GM18873 (cell line): ENCODE data around the gene ICOS.
"Not testable (repeated sequence)": the region's sequence is repeated elsewhere in the genome, so short reads cannot be mapped to it uniquely, and the experiment has no call there.

Experiments used
- ATAC-seq: cut with Tn5 transposase; IDR thresholded peaks from one replicate; pipeline ENCODE4 v1.9.1; 2021; ENCODE audit warnings: mild to moderate bottlenecking, moderate library complexity, moderate number of reproducible peaks; ENCODE audit not compliant: unreplicated experiment, low FRiP score

The ICOS gene

DNA sequence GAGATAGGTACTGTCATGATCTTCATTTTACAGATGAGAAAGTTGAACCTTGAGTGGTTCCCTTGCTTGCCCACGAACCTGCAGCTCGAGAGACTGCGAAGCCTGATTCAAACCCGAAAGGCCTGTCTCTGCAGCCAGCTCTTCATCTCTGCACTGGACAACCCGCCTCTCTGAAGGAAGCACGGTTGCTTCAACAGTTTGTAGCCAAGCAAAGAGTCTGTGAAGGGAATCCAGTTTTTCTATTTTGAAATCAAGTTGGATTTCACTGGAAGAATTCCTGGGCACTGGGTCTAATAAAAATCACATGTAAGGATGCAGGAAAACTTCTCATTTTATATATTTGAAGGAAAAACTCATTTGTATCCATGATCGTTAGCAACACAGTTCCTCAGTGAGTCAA is 21.3 kb upstream of the ICOS start:
- no peak for ATAC-seq

DNA sequence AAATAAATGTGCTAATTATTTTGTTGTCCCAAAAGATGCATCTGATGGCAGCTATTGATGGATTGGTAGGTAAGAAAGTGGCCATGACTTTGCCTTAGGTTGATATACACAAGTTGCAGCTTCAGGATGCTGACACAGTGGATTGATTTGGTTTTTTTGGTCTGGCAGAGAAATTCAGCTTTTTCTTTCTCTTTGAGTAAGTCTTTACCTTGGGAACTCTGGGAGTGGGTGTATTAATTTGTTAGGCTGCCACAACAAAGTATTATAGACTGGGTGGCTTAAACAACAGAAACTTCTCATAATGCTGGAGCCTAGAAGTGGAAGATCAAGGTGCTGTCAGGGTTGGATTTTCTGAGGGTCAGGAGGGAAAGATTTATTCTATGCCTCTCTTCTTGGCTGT is 19.8 kb upstream of the ICOS start:
- no peak for ATAC-seq

DNA sequence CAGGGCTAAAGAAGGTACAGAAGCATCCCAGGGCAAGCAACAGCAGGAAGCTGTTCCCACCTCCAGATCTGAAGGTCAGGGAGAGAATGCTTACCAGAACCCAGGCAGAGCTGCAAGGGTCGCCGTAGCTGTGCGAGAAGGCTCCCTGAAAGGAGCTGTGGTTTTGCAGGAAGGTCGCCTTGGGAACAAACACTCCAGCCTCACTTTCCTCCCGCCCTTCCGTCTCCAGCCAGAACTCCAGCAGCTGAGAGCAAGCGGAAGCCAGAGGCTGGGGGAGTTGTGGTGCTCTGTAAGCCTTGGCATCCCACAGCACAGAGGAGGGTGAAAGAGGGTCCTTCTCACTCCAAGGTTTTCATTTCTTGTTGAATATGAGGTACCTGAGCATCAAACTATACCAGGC is 18.3 kb upstream of the ICOS start:
- ATAC-seq = no peak

DNA sequence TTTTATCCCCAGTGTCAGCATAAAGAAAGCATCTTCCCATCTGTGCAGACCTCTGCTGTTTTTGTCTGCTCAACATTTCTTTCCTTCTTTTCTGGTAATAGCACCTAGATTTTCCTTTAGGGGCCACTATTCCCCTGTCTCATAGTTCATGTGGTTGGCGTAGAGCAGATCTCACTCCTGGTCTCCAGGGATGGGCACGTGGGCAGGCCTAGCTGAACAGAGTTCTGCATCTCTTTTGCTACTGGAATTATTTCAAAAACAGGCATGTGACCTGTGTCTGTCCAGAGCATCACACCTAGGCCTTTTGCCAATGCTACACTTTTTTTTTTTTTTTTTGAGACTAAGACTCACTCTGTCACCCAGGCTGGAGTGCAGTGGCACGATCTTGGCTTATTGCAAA is 17.7 kb upstream of the ICOS start:
- no peak for ATAC-seq

DNA sequence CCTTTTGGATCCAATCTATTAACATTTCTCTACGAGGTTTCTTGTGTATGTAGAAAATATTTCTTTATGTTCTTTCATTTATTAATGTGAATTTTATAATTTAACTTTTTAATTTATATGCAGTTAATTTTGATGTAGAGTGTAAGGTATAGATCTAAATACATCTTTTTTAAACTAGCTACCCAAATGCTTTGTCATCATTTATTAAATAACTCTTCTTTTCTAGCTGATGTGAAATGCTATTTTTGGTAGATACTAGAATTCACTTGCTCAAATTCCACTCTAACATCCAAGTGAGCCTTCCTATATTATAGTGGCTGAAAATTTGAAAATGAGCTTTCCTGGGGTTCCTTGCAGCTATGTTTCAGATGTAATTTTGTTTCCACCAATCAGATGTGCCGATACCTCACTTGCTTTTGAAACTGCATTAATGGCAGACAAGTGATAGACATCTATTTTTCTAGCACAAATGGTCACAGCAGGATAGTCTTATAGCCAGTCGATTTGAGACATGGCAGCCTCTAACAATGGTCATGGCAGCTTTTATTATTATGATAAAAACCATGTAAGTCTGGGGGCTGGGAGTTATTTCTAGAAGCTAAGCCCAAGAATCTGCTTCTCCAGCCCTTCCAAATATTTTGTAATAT is 10.9 kb upstream of the ICOS start:
- ATAC-seq = no peak

DNA sequence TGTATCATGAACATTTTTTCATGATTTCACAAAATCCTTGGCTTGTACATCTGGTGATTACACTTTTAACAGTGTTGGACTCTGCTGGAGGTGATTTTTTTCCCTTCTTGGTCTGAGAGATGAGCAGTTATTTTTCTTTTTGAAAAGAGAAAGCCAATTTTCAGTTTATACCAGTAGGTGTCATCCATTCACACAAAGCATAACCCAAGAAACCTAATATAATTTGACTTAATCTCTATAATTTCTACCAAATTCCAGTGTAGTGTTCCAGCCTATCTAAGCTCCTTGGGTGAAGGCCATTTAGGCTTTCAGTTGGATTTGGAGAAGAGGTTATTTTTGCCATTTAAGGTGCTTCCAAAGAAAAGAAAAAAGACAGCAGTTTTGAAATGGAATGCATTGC is 7.7 kb upstream of the ICOS start:
- no peak for ATAC-seq

DNA sequence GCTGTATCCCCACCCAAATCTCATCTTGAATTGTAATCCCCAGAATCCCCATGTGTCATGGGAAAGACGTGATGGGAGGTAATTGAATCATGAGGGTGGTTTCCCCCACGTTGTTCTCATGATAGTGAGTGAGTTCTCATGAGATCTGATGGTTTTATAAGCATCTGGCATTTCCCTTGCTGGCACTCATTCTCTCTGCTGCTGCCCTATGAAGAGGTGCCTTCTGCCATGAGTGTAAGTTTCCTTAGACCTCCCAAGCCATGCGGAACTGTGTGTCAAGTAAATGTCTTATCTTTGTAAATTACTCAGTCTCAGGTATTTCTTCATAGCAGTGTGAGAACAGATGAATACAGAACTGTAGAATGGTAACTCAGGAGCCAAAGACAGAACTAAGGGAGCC is 5.3 kb upstream of the ICOS start:
- not testable (repeated sequence) for ATAC-seq

DNA sequence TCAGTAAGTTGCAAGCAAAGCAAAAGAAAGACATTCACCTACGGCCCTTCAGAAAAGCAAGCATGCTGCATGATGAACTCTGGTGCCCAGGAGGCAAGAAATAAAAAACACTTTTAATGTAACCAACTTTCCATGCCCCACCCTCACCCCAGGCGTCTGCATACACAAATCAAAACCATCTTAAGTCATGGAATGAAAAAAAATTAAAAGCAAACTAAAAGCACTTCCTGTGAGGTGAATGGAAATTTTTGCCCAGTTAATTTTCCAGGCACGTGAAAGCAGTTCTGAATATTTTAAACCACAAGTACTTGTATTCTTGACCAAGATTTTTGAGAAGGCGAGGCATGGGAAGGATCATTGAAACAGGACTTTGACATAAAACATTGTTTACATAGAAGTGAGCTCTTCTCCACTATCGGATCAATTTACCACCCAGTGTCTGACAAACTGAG is 2.5 kb upstream of the ICOS start:
- ATAC-seq = no peak

DNA sequence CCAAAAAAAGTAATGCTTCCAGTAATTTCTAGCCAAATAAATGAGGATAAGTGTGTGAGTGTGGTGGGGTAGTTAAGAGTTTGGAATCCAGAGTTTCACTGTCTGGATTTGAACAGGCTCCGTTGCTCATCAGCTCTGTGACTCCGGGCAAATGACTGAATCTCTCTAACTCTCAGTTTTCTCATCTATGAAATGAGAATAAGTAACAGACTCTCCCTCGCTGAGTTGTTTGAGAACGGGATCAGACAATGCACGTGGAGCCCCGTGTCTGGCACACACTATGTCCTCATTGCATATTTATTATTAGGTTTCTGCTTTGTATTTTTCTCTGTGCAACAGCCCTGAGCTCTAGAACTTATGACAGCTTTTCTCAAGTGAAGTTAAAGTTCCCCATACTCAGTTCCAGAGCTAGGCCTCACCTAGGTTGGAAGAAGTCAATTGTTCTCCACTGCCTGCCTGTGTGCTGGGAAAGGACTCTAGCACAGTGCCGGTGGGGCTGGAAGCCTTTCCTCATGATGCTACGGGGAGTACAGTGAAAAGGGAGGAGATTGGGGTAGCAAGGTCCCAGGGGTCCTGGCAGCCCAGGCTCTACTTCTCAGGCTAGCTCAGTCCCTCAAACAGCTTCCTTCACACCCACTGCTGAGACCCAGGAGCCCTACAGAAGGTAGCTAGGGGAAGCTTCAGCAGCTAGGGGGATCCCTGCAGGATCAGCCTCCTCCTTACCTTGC is 1.7 kb upstream of the ICOS start:
- ATAC-seq = no peak

DNA sequence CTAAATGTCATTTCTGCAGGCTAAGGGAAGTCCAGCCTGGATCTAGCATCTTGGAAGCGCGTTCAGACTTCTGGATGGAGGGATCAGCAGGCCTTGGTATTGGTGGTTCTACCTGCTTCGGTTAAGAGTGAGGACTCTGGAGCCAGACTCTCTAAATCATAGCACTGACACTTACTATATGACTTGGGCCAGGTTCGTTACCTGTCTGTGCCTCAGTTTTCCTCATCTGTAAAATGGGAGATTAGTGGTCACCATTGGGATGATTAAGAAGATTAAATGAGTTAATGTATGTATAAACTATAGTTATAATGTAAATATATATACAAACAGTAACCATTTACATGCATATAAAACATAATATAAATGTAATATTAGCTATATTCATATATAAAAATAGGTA is 995 bp upstream of the ICOS start:
- ATAC-seq = no peak

DNA sequence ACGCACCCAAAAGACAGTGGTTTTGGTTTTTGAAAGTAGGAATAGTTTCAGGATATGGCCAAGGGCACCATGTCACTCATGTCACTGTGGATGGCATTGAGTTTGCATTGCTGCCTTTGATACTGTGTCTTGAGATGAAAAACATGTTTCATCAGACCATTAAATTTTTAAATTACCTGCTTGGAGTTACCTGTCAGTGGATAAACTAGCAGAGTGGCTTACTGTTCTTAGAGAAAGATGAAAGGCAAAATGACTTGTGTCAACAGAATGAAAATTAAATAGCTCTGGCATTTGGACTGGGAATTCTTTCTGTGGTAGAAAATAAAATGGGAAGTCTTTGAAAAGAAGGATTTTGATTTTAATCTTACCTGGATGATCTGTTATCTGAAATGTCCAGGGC is 386 bp downstream of the ICOS start:
- ATAC-seq = no peak

DNA sequence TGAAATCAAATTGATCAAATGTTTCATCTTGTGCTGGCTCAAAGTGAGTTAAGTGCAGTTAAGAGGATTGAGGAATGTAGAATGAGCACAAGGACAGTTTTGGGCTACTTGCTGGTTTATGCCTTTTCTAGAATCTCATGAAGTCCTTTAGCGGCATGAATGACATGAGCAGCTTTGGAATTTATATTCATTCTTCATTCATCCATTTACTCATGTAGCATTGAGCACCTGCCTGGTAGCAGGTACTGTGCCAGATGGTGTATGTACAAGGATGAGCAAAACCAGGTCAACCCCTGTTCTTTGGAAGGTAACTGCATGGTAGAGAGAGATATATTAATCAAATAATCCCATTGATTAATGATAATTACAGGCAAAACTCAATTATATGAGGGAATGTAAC is 1.2 kb downstream of the ICOS start:
- ATAC-seq = no peak

DNA sequence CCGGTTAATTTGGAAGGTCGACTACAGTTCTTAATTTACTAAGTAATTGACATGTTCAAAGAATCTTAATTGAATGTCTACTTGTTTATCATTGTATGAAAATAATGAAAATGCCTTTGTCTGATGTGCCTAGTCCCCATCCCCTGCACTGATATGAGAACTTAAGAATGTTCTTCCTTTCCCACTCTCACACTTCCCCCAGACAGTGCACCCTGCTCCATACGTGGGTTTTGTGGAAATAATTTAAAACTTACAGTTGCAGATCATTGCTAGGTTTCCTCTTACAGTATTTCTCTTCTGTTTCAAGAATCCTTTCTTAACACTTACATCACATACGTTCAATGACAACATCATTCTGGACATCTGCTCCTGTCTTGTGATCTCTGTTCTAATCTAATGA is 3.5 kb downstream of the ICOS start:
- no peak for ATAC-seq

DNA sequence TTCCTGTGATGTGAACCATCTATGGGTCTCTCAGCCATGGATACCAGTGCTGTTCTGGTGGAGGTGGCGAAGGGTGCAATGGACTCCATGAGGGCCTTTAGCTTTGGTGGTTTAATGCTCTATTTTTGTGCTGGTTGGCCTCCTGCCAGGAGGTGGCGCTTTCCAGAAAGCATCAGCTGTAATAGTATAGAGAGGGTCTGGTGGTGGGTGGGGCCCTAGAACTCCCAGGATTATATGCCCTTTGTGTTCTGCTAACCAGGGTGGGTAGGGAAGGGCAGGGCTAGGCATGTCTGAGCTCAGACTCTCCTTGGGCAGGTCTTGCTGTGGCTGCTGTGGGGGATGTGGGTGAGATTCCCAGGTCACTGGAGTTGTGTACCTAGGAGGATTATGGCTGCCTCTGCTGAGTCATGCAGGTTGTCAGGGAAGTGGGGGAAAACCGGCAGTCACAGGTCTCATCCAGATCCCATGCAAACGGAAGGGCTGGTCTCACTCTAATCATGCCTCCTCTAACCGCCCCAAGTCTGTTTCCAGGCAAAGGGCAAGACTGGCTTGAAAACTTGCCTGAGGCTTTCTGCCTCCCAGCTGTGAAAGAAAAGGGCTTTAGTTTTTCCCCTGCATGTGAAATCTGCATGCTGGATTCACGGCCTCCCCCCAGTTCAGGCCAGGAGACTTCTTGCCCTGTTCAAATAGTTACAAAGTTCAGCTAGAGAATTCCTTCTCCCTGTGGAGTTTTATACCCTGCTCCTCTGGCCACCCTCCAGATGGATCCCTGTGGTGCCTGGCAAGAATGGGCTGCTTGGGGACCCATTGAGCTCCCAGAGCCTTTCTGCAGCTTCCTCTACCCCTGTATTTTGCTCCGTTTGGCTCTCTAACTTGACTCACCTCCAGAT is 7.2 kb downstream of the ICOS start:
- not testable (repeated sequence) for ATAC-seq

DNA sequence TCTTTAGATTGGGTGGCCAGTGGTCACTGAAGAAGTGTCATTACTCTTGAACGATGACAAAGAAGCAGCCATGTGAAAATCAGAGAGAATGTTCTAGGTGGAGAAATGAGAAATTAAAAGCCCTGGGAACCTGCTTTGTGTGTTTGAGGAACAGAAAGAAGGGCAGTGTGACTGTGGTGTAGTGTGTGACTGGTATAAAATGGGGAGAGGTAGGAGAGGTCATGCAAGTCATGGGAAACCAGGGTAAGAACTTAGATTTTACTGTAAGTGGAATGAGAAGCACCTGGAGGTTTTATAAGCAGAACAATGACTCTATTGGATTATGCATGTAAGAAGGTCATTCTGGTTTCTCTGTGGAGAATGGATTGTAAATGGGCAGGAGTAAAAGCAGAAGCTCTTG is 12.2 kb downstream of the ICOS start:
- no peak for ATAC-seq

DNA sequence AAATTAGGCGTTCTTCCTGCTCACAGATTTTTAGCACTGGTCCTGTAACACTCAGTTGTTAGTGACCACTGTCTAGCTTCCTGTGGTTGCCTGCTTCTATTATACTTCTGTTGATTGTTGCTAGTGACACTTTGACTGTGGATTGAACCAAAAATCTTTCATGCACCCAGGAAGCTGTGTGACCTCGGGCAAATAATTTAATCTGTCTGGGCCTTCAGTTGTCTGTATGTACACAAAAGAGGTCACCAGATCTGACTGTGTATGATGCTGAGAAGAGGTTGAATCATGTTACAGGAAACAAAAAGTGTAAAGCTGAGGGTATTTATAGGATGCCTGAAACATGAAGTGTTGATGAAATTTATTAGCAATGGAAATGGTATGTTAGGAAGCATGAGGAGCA is 12.7 kb downstream of the ICOS start:
- ATAC-seq = no peak

DNA sequence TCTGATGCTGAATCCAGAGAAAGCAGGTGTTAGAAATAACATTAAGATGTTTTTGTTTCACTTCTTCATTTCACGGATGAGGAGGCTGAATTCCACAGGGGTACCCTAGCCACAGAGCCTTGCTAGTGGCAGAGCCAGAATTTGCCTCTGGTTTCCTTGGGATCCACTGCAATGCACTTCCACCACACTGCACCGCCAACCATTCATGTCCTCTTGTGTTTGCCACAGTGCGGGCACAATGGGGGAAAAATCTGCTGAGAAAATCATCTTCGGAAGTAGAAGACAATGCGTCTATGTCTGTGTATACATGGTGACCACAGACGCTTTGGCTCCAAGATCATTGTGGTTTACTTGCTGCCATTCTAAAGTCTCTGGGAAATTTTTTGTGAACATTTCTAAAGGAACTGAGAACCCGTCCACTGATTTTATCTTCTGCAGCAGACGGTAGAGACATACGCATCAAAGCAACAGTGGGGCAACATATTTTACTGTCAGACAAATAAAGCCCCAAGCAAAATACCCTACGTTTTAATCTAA is 14.9 kb downstream of the ICOS start:
- ATAC-seq = no peak

DNA sequence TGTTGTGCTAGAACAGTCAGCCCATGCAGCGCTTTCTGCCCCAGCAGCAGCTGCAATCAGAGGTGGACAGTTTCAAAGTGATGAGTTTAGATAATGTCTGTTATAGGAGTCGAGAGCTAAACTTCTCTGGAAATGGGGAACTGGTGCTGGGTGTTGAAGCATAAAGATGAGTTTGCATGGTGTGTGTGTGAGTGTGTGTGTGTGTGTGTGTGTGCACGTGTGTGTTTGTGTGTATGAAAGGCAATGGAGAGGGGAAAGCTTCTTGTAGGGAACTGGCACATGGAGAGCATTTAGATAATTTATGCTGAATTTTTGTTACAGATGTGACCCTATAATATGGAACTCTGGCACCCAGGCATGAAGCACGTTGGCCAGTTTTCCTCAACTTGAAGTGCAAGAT is 22.7 kb downstream of the ICOS start:
- ATAC-seq = no peak

DNA sequence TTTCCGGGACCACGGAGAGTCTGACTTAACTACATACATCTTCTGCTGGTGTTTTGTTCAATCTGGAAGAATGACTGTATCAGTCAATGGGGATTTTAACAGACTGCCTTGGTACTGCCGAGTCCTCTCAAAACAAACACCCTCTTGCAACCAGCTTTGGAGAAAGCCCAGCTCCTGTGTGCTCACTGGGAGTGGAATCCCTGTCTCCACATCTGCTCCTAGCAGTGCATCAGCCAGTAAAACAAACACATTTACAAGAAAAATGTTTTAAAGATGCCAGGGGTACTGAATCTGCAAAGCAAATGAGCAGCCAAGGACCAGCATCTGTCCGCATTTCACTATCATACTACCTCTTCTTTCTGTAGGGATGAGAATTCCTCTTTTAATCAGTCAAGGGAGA is 23.1 kb downstream of the ICOS start:
- ATAC-seq = no peak

DNA sequence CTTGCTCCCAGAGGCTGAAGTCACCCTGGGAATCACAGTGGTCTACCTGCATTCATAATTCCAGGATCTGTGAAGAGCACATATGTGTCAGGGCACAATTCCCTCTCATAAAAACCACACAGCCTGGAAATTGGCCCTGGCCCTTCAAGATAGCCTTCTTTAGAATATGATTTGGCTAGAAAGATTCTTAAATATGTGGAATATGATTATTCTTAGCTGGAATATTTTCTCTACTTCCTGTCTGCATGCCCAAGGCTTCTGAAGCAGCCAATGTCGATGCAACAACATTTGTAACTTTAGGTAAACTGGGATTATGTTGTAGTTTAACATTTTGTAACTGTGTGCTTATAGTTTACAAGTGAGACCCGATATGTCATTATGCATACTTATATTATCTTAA is 24.2 kb downstream of the ICOS start:
- no peak for ATAC-seq

DNA sequence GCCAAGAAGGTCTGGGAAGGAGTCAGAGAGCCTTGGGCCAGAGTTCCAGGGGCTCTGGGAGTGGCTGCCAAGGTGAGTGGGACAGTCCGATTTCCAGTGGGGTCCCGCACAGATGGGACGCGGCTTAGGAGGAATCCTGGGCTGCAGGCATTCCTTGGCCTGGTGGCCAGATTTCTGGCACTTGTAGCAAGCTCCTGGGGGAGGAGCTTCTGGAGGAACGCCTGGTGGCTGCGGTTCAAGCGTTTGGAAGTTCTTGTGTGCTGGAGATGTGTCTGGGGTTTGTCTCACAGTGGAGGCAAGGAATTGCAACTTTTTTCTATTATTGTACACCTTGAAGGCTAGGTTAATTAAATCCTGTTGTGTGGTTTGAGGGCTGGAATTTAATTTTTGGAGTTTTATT is 28.6 kb downstream of the ICOS start:
- ATAC-seq = not testable (repeated sequence)
